OCI-LY1 (cell line): ENCODE data around the gene GOLGB1.

Experiments used
- EZH2 ChIP-seq: fragments of 200-600 bp; sonication (generic), shearing (Covaris generic); IDR thresholded peaks from 2 replicates; pipeline ENCODE4 v1.8.0; 2017; ENCODE audit warnings: borderline replicate concordance, mixed run types, mild to moderate bottlenecking, antibody characterized with exemption, low read length, moderate library complexity, mixed read lengths
- TF ChIP-seq, protein P1 (sequence below): fragments of 200-600 bp; sonication (generic), shearing (Covaris generic); IDR thresholded peaks from 2 replicates; pipeline ENCODE4 v1.5.1; 2017; ENCODE audit warnings: mild to moderate bottlenecking, antibody characterized with exemption, low read length, moderate library complexity, mixed read lengths

DNA sequence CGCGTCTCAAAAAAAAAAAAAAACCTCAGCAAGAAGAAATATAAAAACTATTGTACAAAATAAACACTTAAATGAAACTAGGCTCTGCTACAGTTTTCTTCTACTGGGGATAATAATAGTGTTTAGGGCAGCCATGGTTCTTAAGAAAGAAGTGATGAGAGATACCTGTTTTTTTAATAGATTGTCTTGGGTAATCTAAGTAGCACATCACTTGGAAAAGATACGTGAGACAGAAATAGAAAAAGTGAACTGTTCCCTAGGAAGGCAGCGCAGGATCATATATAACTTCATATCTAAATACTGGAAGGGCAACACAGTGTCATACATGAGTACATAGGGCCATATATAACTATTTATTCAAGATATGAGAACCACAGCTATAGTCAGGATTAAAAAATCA, 11.9 kb downstream of the GOLGB1 start:
- TF ChIP-seq EZH2, result no peak
- TF ChIP-seq, protein P1, sequence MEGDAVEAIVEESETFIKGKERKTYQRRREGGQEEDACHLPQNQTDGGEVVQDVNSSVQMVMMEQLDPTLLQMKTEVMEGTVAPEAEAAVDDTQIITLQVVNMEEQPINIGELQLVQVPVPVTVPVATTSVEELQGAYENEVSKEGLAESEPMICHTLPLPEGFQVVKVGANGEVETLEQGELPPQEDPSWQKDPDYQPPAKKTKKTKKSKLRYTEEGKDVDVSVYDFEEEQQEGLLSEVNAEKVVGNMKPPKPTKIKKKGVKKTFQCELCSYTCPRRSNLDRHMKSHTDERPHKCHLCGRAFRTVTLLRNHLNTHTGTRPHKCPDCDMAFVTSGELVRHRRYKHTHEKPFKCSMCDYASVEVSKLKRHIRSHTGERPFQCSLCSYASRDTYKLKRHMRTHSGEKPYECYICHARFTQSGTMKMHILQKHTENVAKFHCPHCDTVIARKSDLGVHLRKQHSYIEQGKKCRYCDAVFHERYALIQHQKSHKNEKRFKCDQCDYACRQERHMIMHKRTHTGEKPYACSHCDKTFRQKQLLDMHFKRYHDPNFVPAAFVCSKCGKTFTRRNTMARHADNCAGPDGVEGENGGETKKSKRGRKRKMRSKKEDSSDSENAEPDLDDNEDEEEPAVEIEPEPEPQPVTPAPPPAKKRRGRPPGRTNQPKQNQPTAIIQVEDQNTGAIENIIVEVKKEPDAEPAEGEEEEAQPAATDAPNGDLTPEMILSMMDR, result no peak
